Endodermal cell (in vitro differentiated cells): ENCODE results near the gene TUBGCP6. TPM values are rescaled to one million over a fixed set of nuclear protein-coding genes. Genes with fewer than 3 reads are reported as not detected.

Experiments used
- DNase-seq: peaks from one replicate; pipeline ENCODE4 v3.0.0-alpha.2; 2017
- H3K27ac ChIP-seq: 2 replicates; pipeline ENCODE4 v1.5.1; 2013; ENCODE audit warnings: mild to moderate bottlenecking, low read depth, low read length, moderate library complexity
- H3K27me3 ChIP-seq: 2 replicates; pipeline ENCODE4 v1.6.1; 2013; ENCODE audit warnings: mild to moderate bottlenecking, low read length, moderate library complexity; ENCODE audit not compliant: insufficient read depth, control insufficient read depth, poor library complexity, severe bottlenecking
- H3K36me3 ChIP-seq: 2 replicates; pipeline ENCODE4 v1.7.0; 2013; ENCODE audit warnings: mild to moderate bottlenecking, low read length, moderate library complexity; ENCODE audit not compliant: control insufficient read depth, insufficient read depth
- H3K4me1 ChIP-seq: one replicate; pipeline ENCODE4 v1.7.0; 2013; ENCODE audit warnings: low read length; ENCODE audit not compliant: control insufficient read depth, insufficient read depth
- H3K4me3 ChIP-seq: 2 replicates; pipeline ENCODE4 v1.5.1; 2013; ENCODE audit warnings: mild to moderate bottlenecking, low read length, moderate library complexity
- H3K9ac ChIP-seq: 2 replicates; pipeline ENCODE4 v1.6.1; 2013; ENCODE audit warnings: mild to moderate bottlenecking, low read length, moderate library complexity; ENCODE audit not compliant: poor library complexity, severe bottlenecking; ENCODE audit errors: extremely low read depth
- H3K9me3 ChIP-seq: 2 replicates; pipeline ENCODE4 v1.6.1; 2013; ENCODE audit warnings: mild to moderate bottlenecking, low read length, moderate library complexity; ENCODE audit not compliant: control insufficient read depth
- H3K27ac Mint-ChIP-seq: 2 replicates; pipeline ENCODE4 v1.8.0; 2020; ENCODE audit warnings: mixed read lengths
- H3K27me3 Mint-ChIP-seq: 2 replicates; pipeline ENCODE4 v1.8.0; 2021; ENCODE audit warnings: mild to moderate bottlenecking, mixed read lengths; ENCODE audit not compliant: insufficient read depth
- H3K36me3 Mint-ChIP-seq: 2 replicates; pipeline ENCODE4 v1.8.0; 2020; ENCODE audit warnings: low read depth, mixed read lengths
- H3K4me1 Mint-ChIP-seq: 2 replicates; pipeline ENCODE4 v1.8.0; 2020; ENCODE audit warnings: mixed read lengths
- H3K4me3 Mint-ChIP-seq: 2 replicates; pipeline ENCODE4 v1.8.0; 2020; ENCODE audit warnings: mild to moderate bottlenecking, moderate library complexity, mixed read lengths
- H3K9me3 Mint-ChIP-seq: 2 replicates; pipeline ENCODE4 v1.8.0; 2020; ENCODE audit warnings: mild to moderate bottlenecking, mixed read lengths
- WGBS, 2 experiments: methylation state at CpG; one replicate each; pipeline versions ENCODE4 v1.1.5 to v1.1.7; 2013; ENCODE audit warnings: missing lambda C conversion rate in 2 of 2, mixed read lengths in 1 of 2; ENCODE audit not compliant: insufficient coverage in 1 of 2, insufficient read length in 1 of 2; 5-methylcytosine and 5-hydroxymethylcytosine counted together
- total RNA-seq, 2 donors: library from RNA; stranded (reverse); fragmentation: NEBNext Ultra II Directional in 1 of 2; extraction: Animal tissue kit (Norgen Biotek cat#: 25700) in 1 of 2; gene quantifications; 2 replicates in 1 of 2; 3 replicates in 1 of 2; pipeline ENCODE4 v1.2.1, GENCODE V29; 2021
- TF ChIP-seq, protein P1 (sequence below): fragments of 200-600 bp; sonication (generic); conservative IDR thresholded peaks from 2 replicates; pipeline ENCODE4 v1.5.0; 2021; ENCODE audit warnings: antibody characterized with exemption, mild to moderate bottlenecking

TUBGCP6 gene
- total RNA-seq, 2 donors from 2014 or later: 43.7 to 46.0 TPM

DNA sequence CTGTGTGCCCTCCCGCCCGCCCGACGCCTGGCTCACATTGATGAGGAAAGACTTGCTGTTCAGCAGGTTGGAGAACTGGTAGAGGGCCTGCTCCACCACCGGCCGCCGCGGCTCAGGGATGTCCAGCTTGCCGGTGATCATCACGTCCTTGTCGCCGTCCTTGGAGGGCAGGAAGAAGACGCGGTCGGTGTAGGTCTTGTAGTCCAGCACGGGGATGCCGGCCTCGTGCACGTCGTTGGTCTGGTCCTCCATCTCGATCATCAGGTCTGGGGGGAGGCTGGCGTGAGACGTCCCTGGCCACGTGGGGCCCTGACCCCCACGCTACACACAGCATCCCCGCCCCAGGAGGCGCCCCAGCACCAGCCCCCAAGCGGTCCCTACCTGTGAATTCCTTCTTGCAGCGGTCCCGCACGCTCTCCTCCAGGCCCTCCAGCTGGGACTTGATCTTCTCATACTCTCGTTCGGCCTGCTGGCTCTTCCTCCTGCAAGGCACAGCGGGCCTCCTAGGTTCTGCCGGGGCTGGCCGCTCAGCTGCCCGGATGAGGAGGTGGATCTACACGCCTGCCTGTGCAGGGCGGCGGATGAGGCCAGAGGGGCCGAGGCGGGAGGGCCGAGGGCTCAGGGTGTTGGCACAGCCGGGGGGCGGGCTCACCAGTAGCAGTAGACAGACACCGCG is 36.0 kb upstream of the TUBGCP6 start:
- peaks cover 45% of the 10 kb centered on the region for H3K36me3 Mint-ChIP-seq
- 95 to 96% methylated on average over 26 to 47 of the region's 47 CpGs for WGBS, 2 experiments

DNA sequence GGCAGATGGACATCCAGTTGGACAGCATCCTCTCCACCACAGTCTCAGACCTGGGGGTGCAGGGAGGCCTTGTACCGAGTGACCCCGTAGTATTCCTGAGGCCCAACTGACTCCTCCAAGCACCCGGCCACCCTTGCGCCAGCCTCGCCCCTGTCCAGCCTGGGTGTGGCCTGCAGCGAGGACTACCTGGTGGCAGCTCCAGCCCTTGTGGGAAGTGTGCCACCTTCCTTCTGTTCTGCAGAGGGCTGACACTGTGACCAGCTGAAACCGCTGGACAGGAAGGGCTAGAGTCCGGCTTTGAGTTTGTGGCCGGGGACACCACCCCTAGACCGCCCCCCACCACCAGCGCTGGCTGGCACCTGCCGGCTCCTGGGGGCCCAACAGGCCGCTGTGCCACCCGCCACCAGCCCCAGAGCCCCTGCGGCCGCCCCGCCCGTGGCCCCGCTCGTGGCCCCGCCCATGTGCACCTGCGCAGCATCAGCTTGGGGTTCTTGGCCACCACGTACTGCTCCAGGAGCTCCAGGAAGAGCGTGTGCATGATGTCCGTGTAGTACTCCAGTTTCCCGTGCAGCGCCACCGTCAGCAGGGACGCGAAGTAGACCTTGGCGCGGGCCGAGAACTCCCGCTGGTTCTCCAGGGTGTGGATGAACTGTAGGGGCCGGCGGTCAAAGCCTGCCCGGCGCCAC is 35.3 kb upstream of the TUBGCP6 start:
- H3K36me3 ChIP-seq: peaks cover 19% of the 10 kb centered on the region
- DNase-seq: no peak
- H3K9me3 ChIP-seq: peaks cover 4% of the 10 kb centered on the region
- no peaks in the 10 kb centered on the region for H3K4me1 ChIP-seq
- no peaks in the 10 kb centered on the region for H3K27me3 ChIP-seq
- TF ChIP-seq, protein P1, sequence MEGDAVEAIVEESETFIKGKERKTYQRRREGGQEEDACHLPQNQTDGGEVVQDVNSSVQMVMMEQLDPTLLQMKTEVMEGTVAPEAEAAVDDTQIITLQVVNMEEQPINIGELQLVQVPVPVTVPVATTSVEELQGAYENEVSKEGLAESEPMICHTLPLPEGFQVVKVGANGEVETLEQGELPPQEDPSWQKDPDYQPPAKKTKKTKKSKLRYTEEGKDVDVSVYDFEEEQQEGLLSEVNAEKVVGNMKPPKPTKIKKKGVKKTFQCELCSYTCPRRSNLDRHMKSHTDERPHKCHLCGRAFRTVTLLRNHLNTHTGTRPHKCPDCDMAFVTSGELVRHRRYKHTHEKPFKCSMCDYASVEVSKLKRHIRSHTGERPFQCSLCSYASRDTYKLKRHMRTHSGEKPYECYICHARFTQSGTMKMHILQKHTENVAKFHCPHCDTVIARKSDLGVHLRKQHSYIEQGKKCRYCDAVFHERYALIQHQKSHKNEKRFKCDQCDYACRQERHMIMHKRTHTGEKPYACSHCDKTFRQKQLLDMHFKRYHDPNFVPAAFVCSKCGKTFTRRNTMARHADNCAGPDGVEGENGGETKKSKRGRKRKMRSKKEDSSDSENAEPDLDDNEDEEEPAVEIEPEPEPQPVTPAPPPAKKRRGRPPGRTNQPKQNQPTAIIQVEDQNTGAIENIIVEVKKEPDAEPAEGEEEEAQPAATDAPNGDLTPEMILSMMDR: no peak
- Mint-ChIP-seq H3K36me3 (peaks cover 50% of the 10 kb centered on the region), H3K9me3 (peaks cover 7% of the 10 kb centered on the region), H3K27ac (no peak overlapping the region), H3K4me1 (no peaks in the 10 kb centered on the region), H3K4me3 (no peak overlapping the region), H3K27me3 (no peaks in the 10 kb centered on the region)
- WGBS, 2 experiments: 96 to 97% methylated on average over 30 to 38 of the region's 38 CpGs
- H3K9ac ChIP-seq: no peak overlapping the region
- H3K27ac ChIP-seq: no peak overlapping the region
- no peak overlapping the region for H3K4me3 ChIP-seq

More for the DNA sequence above, 36.0 kb upstream of the TUBGCP6 start:
- H3K9ac ChIP-seq: no peak overlapping the region
- H3K4me1 ChIP-seq: no peaks in the 10 kb centered on the region
- H3K4me1 Mint-ChIP-seq: no peaks in the 10 kb centered on the region
- H3K27ac Mint-ChIP-seq: no peak overlapping the region
- H3K27me3 Mint-ChIP-seq: no peaks in the 10 kb centered on the region
- H3K4me3 ChIP-seq: no peak overlapping the region
- H3K27me3 ChIP-seq: no peaks in the 10 kb centered on the region
- H3K27ac ChIP-seq: no peak overlapping the region
- peaks cover 4% of the 10 kb centered on the region for H3K9me3 ChIP-seq
- TF ChIP-seq, protein P1: no peak
- H3K9me3 Mint-ChIP-seq: peaks cover 3% of the 10 kb centered on the region
- no peak for DNase-seq
- no peak overlapping the region for H3K4me3 Mint-ChIP-seq
- H3K36me3 ChIP-seq: peaks cover 21% of the 10 kb centered on the region

DNA sequence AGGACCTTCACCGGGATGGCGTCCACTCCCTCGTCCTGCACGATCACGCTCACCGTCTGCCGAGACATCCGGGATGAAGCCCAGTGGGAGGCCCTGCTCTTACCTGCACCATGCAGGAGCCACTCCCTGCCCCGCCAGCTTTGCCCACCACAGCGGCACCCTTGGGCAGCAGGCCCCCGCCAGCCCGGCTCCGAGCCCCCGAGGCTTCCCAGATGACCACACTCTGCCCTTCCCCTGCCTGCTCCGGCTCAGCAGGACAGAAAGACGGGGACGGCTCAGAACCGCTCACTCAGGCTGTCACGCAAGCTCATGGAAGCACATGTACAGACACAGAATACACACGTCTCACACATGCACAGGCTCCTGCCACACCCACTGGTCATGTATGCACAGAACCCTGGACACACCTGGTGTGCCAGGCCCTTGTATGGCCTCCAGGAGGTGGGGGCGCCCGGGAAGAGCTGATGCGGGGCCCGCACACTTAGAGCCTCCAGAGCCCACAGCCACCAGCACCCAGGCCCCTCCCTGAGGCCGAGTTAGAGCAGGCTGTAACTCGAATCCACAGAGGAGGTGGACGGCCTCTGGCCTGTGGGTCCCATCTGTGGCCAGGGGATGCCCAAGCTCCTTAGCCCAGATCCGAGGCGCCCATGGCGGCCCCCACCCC is 34.3 kb upstream of the TUBGCP6 start:
- Histone ChIP-seq H3K9me3 (peaks cover 4% of the 10 kb centered on the region), H3K27ac (no peak overlapping the region), H3K4me1 (no peaks in the 10 kb centered on the region), H3K36me3 (peaks cover 19% of the 10 kb centered on the region), H3K27me3 (no peaks in the 10 kb centered on the region), H3K9ac (no peak overlapping the region), H3K4me3 (no peak overlapping the region)
- TF ChIP-seq, protein P1: no peak
- Mint-ChIP-seq H3K4me1 (no peaks in the 10 kb centered on the region), H3K4me3 (no peak overlapping the region), H3K27ac (no peak overlapping the region), H3K9me3 (peaks cover 7% of the 10 kb centered on the region), H3K27me3 (no peaks in the 10 kb centered on the region), H3K36me3 (peaks cover 49% of the 10 kb centered on the region)
- 95% methylated on average over 16 to 30 of the region's 30 CpGs for WGBS, 2 experiments
- DNase-seq: no peak
